CD8-positive, alpha-beta memory T cell (primary cell): ENCODE measurements around the gene STUM. TPM values are rescaled to one million over a fixed set of nuclear protein-coding genes. Genes with fewer than 3 reads are reported as not detected.
"Not testable (repeated sequence)": the region's sequence is repeated elsewhere in the genome, so short reads cannot be mapped to it uniquely, and the experiment has no call there.

Source experiments
- CTCF ChIA-PET: fragments of 350-600 bp; sonication (Branson Sonifier 250); formaldehyde crosslinking; loops from one replicate; lab custom pipeline; 2021; ENCODE audit warnings: antibody characterized with exemption; lab: Charles Lee
- POLR2A ChIA-PET: fragments of 350-600 bp; sonication (Branson Sonifier 250); formaldehyde crosslinking; loops from one replicate; lab custom pipeline; 2021; ENCODE audit warnings: antibody characterized with exemption; lab: Charles Lee
- DNase-seq, 5 donors: peaks; one replicate each; pipeline versions ENCODE4 v3.0.0 to v3.0.0-alpha.2; 2020 to 2022; ENCODE audit warnings: mixed read lengths in 1 of 5
- H3K27ac ChIP-seq: one replicate; pipeline ENCODE4 v1.7.0; 2013; ENCODE audit warnings: low read depth, mild to moderate bottlenecking, low read length, moderate library complexity
- H3K27me3 ChIP-seq: 2 replicates; pipeline ENCODE4 v1.7.0; 2013; ENCODE audit warnings: low read length, mild to moderate bottlenecking; ENCODE audit not compliant: insufficient read depth, poor library complexity, severe bottlenecking
- H3K36me3 ChIP-seq: 2 replicates; pipeline ENCODE4 v1.7.0; 2013; ENCODE audit warnings: mild to moderate bottlenecking, low read length, moderate library complexity; ENCODE audit not compliant: insufficient read depth
- H3K4me1 ChIP-seq: 2 replicates; pipeline ENCODE4 v1.7.0; 2013; ENCODE audit warnings: mild to moderate bottlenecking, low read length, moderate library complexity; ENCODE audit not compliant: insufficient read depth
- H3K4me3 ChIP-seq: 2 replicates; pipeline ENCODE4 v1.7.0; 2013; ENCODE audit warnings: mild to moderate bottlenecking, low read length
- H3K9me3 ChIP-seq: 2 replicates; pipeline ENCODE4 v1.7.0; 2013; ENCODE audit warnings: mild to moderate bottlenecking, low read length
- H3K27ac Mint-ChIP-seq, 8 donors: one replicate each; pipeline ENCODE4 v1.8.0; 2020 to 2021; ENCODE audit warnings: mixed read lengths in 8 of 8, mild to moderate bottlenecking in 6 of 8, inconsistent platforms in 3 of 8, moderate library complexity in 3 of 8
- H3K27me3 Mint-ChIP-seq, 2 donors: one replicate each; pipeline ENCODE4 v1.8.0; 2020 to 2021; ENCODE audit warnings: mixed read lengths in 2 of 2, mild to moderate bottlenecking in 1 of 2, moderate library complexity in 1 of 2
- H3K36me3 Mint-ChIP-seq, 3 donors: one replicate each; pipeline ENCODE4 v1.8.0; 2020 to 2021; ENCODE audit warnings: mixed read lengths in 3 of 3, inconsistent platforms in 1 of 3, mild to moderate bottlenecking in 1 of 3
- H3K4me1 Mint-ChIP-seq, 3 donors: one replicate each; pipeline ENCODE4 v1.8.0; 2020 to 2021; ENCODE audit warnings: mixed read lengths in 3 of 3, inconsistent platforms in 1 of 3, mild to moderate bottlenecking in 1 of 3
- H3K4me3 Mint-ChIP-seq, 7 donors: one replicate each; pipeline ENCODE4 v1.8.0; 2020 to 2021; ENCODE audit warnings: mixed read lengths in 7 of 7, mild to moderate bottlenecking in 6 of 7, moderate library complexity in 4 of 7, inconsistent platforms in 2 of 7
- H3K9me3 Mint-ChIP-seq, 5 donors: one replicate each; pipeline ENCODE4 v1.8.0; 2020 to 2022; ENCODE audit warnings: mixed read lengths in 5 of 5, mild to moderate bottlenecking in 3 of 5, moderate library complexity in 2 of 5, inconsistent platforms in 1 of 5
- polyA plus RNA-seq: library from polyadenylated mRNA; unstranded; fragments of 300-500 nt; fragmentation: Illumina TruSeq; gene quantifications from one replicate; pipeline ENCODE4 v1.2.3, GENCODE V29; 2021
- total RNA-seq, 2 experiments: library from RNA; stranded (reverse); gene quantifications; one replicate each; pipeline ENCODE4 v1.2.3, GENCODE V29; 2021

The STUM gene
- total and polyA plus RNA-seq, 3 experiments from 2014 or later: 0.13 TPM; not detected in 2

DNA sequence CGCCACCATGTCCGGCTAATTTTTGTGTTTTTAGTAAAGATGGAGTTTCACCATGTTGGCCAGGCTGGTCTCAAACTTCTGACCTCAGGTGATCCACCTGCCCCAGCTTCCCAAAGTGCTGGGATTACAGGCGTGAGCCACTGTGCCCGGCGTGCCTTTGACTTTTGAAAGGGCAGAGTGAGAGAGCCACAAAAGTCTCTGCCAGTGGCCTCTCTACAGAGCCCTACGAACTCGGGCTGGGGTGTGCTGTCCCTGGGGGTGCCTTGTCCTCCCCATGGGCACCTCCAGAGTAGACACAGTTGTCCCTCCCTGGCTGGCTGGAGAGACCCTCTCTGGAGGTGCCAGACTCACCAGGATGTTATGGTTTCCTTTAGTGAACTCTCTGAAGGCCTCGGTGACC is 90.6 kb downstream of the STUM start:
- Histone ChIP-seq H3K36me3 (peaks cover 43% of the 10 kb centered on the region), H3K4me1 (peaks cover 51% of the 10 kb centered on the region)
- not testable (repeated sequence) for DNase-seq, H3K27me3 Mint-ChIP-seq, H3K4me3 ChIP-seq, H3K4me3 Mint-ChIP-seq, H3K9me3 ChIP-seq, H3K9me3 Mint-ChIP-seq, H3K27me3 ChIP-seq, H3K27ac ChIP-seq
- ChIA-PET POLR2A (interaction anchor here (0.6 kb wide), 2 partner anchors 25 to 124 kb away, joined by 3 read pairs; no protein-coding TSS in a partner anchor), CTCF (interaction anchor here (0.5 to 1.2 kb wide), 3 partner anchors 15 to 100 kb away, joined by 3 read pairs; no protein-coding TSS in a partner anchor)
- H3K27ac Mint-ChIP-seq: peak overlapping the region in 4 of 8 donors; percentile 38 to 82 (median 66)
- peaks cover 1 to 93% (median 4%) of the 10 kb centered on the region in 3 donors for H3K36me3 Mint-ChIP-seq
- H3K4me1 Mint-ChIP-seq: peaks cover 46 to 47% (median 47%) of the 10 kb centered on the region in 3 donors

DNA sequence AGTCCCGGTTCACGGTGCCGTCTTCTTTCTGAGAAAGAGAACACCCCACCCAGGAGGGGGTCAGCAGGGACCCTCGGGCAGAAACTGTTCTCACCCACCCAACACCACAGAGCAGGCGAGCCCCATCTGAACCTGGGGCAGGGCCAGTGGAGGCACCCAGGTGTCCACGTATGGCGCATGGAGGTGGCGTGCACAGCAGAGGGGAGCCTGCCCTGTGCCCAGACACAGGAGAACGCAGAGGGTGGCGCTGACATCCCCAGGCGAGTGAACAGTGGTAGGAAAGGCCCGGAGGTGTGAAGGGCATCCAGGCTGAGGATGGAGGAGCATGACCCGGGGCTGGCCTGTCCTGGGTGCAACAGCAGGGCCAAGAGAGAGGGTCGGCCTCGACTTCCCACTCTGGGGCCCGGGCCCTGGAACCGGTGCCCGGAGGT is 91.1 kb downstream of the STUM start:
- peak in 1 of 5 donors; percentile 46 for DNase-seq
- Mint-ChIP-seq H3K27me3 (no peaks in the 10 kb centered on the region), H3K4me1 (peaks cover 42 to 47% (median 47%) of the 10 kb centered on the region in 3 donors), H3K4me3 (peak overlapping the region in 1 of 7 donors; percentile 63), H3K27ac (peak overlapping the region in 2 of 8 donors; percentile 56 to 85), H3K36me3 (peaks cover 0 to 95% (median 4%) of the 10 kb centered on the region in 3 donors), H3K9me3 (no peaks in the 10 kb centered on the region)
- Histone ChIP-seq H3K4me1 (peaks cover 51% of the 10 kb centered on the region), H3K9me3 (no peaks in the 10 kb centered on the region), H3K36me3 (peaks cover 41% of the 10 kb centered on the region), H3K4me3 (no peak overlapping the region), H3K27me3 (no peaks in the 10 kb centered on the region), H3K27ac (no peak overlapping the region)
- ChIA-PET CTCF (interaction anchor here (0.8 kb wide), 1 partner anchor 15 kb away, joined by 3 read pairs; no protein-coding TSS in a partner anchor), POLR2A (interaction anchor here (0.6 kb wide), 1 partner anchor 123 kb away, joined by 3 read pairs; no protein-coding TSS in a partner anchor)

DNA sequence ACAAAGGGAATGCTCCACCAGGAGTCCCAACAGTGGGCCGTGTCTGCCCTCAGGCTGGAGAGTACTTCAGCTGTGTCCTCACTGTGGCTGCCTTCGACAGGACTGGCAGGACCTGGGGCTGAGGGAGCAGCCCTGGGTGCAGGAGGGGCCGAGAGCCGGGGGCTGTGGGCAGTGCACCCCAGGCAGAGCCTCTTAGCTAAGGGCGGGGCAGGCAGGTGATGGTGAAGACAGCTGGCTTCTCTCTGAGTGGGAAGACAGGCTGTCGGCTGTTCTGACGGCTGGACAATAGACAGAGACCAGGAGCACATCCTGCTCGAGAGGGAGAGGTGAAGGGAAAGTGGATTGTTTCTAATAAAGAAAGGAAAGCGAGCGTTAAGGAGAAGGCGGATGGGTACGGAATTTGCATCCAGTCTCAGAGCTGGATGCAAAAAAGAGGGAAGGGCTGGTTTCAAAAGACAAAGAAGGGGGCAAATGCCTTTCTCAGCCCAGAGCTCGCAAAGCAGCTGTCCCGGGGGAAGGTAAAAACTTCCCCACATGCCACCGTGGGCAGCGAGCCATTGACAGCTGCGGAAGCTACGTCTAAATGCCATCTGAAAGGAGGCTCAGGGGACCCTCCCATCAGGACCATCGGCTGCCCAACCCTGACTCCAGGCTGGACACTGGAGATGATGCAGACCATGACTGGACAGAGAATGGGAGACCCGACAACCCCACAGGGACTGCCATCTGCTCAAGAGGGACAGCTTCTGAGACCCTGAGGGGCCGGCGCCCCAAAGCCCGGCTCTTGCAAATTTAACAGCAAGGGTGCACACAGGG is 92.0 kb downstream of the STUM start:
- peaks cover 51% of the 10 kb centered on the region for H3K4me1 ChIP-seq
- peak overlapping the region in 6 of 8 donors; percentile 36 to 85 (median 72) for H3K27ac Mint-ChIP-seq
- peaks cover 0 to 97% (median 4%) of the 10 kb centered on the region in 3 donors for H3K36me3 Mint-ChIP-seq
- no peaks in the 10 kb centered on the region for H3K9me3 Mint-ChIP-seq
- ChIA-PET POLR2A (no interaction called here), CTCF (interaction anchor here (0.8 to 2.3 kb wide), 5 partner anchors 14 to 96 kb away, joined by 3 to 12 read pairs (median 4); no protein-coding TSS in a partner anchor)
- H3K9me3 ChIP-seq: no peaks in the 10 kb centered on the region
- H3K36me3 ChIP-seq: peaks cover 40% of the 10 kb centered on the region
- H3K27me3 Mint-ChIP-seq: no peaks in the 10 kb centered on the region
- H3K4me1 Mint-ChIP-seq: peaks cover 34 to 49% (median 47%) of the 10 kb centered on the region in 3 donors
- peak in 1 of 5 donors; percentile 19 for DNase-seq
- no peaks in the 10 kb centered on the region for H3K27me3 ChIP-seq
- H3K4me3 Mint-ChIP-seq: peak overlapping the region in 1 of 7 donors; percentile 19
- no peak overlapping the region for H3K27ac ChIP-seq
- H3K4me3 ChIP-seq: no peak overlapping the region

DNA sequence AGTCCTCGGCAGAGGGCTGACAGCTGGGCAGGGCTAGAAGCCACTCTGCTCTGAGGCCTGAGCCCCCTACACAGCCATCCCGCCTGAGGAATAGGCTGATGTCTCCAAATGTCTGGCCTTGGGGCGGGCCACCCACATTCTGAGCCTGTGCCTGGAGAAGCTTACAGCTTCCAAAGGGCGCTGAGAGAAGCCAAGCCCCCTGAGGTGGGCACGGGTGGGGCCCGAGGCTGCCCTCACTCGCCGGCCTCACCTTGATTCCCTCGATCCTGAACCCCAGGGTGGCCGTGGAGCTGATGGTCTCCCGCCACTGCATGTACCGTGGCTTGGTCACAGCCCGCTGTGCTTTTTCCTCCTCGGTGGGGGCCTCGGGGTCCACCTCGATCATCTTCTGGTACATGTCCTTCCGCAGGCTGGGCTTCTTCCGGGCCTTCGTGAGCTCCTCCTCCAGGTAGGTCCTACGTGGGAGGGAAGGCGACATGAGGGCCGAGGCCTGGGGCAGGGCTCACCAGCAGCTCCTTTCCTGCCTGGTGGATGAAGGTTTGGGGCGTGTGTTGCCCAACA is 93.2 kb downstream of the STUM start:
- H3K27ac ChIP-seq: no peak overlapping the region
- peaks cover 0 to 97% (median 2%) of the 10 kb centered on the region in 3 donors for H3K36me3 Mint-ChIP-seq
- H3K4me3 Mint-ChIP-seq: no peak overlapping the region
- no peaks in the 10 kb centered on the region for H3K27me3 Mint-ChIP-seq
- peaks cover 51% of the 10 kb centered on the region for H3K4me1 ChIP-seq
- peak in 1 of 5 donors; percentile 42 for DNase-seq
- H3K27ac Mint-ChIP-seq: peak overlapping the region in 3 of 8 donors; percentile 29 to 69 (median 38)
- ChIA-PET CTCF (interaction anchor here (0.8 to 4.1 kb wide), 9 partner anchors 11 to 217 kb away, joined by 3 to 23 read pairs (median 4); no protein-coding TSS in a partner anchor), POLR2A (interaction anchor here (1.0 kb wide), 1 partner anchor 12 kb away, joined by 5 read pairs; no protein-coding TSS in a partner anchor)
- H3K36me3 ChIP-seq: peaks cover 52% of the 10 kb centered on the region
- H3K9me3 Mint-ChIP-seq: no peaks in the 10 kb centered on the region
- no peaks in the 10 kb centered on the region for H3K9me3 ChIP-seq
- H3K4me3 ChIP-seq: no peak overlapping the region
- H3K4me1 Mint-ChIP-seq: peaks cover 21 to 49% (median 46%) of the 10 kb centered on the region in 3 donors
- H3K27me3 ChIP-seq: no peaks in the 10 kb centered on the region

DNA sequence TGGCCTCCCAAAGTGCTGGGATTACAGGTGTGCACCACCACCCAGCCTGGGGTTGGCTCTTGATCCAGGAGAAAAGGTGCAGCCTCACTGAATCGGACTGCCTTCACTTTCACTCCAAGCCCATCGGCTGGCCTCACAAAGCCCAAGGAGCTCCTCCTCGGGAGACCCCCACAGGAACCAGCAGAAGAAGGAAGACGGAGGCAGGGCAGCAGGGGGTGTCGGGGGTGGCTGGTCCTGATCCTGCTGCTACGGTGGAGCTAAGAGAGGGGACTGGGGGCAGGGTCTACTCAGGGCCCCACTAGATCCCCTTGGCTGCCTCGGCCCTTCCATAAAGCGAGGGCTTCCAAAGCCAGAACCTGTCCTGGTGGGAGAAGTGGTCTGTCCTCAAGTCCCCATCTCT is 93.9 kb downstream of the STUM start:
- H3K36me3 Mint-ChIP-seq: peaks cover 0 to 97% (median 0%) of the 10 kb centered on the region in 3 donors
- Histone ChIP-seq H3K27ac (no peak overlapping the region), H3K27me3 (no peaks in the 10 kb centered on the region), H3K36me3 (peaks cover 52% of the 10 kb centered on the region), H3K4me3 (no peak overlapping the region), H3K9me3 (no peaks in the 10 kb centered on the region), H3K4me1 (peaks cover 51% of the 10 kb centered on the region)
- H3K27me3 Mint-ChIP-seq: no peaks in the 10 kb centered on the region
- DNase-seq: peak in 1 of 5 donors; percentile 36
- peaks cover 15 to 42% (median 41%) of the 10 kb centered on the region in 3 donors for H3K4me1 Mint-ChIP-seq
- H3K4me3 Mint-ChIP-seq: no peak overlapping the region
- POLR2A ChIA-PET: interaction anchor here (1.0 kb wide), 1 partner anchor 11 kb away, joined by 5 read pairs; no protein-coding TSS in a partner anchor
- H3K27ac Mint-ChIP-seq: peak overlapping the region in 7 of 8 donors; percentile 29 to 91 (median 77)
- H3K9me3 Mint-ChIP-seq: no peaks in the 10 kb centered on the region
- CTCF ChIA-PET: interaction anchor here (1.0 to 4.1 kb wide), 10 partner anchors 8 to 217 kb away, joined by 3 to 23 read pairs (median 4); no protein-coding TSS in a partner anchor

DNA sequence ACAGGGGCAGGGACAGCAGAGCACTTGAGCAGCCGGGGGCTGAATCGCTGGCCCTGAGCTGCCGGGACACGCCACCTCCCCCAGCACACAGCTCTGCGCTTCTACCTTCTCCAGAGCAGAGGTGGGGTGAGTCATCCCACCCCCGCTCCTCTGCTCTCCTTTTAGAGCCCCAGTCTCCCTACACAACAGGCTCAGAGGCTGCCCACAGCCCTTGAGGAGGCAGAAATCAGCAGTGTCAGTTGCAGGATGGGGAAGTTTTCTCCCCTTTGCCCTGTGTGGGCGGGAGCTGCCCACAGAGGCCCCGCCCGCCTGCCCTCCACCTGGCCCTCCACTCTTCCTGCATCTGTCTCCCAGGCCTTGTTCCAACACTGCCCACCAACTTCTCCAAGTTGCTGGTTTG is 94.6 kb downstream of the STUM start:
- Histone ChIP-seq H3K27ac (no peak overlapping the region), H3K4me1 (peaks cover 54% of the 10 kb centered on the region), H3K27me3 (no peaks in the 10 kb centered on the region), H3K9me3 (no peaks in the 10 kb centered on the region), H3K4me3 (no peak overlapping the region), H3K36me3 (peaks cover 55% of the 10 kb centered on the region)
- peaks cover 9 to 42% (median 41%) of the 10 kb centered on the region in 3 donors for H3K4me1 Mint-ChIP-seq
- H3K9me3 Mint-ChIP-seq: no peaks in the 10 kb centered on the region
- H3K36me3 Mint-ChIP-seq: peaks cover 0 to 97% (median 0%) of the 10 kb centered on the region in 3 donors
- ChIA-PET POLR2A (interaction anchor here (1.3 to 1.4 kb wide), 2 partner anchors 19 to 94 kb away, joined by 3 to 4 read pairs; no protein-coding TSS in a partner anchor), CTCF (interaction anchor here (1.0 to 4.1 kb wide), 10 partner anchors 8 to 186 kb away, joined by 3 to 23 read pairs (median 4); no protein-coding TSS in a partner anchor)
- H3K27ac Mint-ChIP-seq: peak overlapping the region; percentile 67 to 93 (median 90)
- DNase-seq: peak in 1 of 5 donors; percentile 62
- peak overlapping the region in 5 of 7 donors; percentile 24 to 76 (median 59) for H3K4me3 Mint-ChIP-seq
- no peaks in the 10 kb centered on the region for H3K27me3 Mint-ChIP-seq
